Activated T-helper 2 cell treated with anti-CD3 and anti-CD28 coated beads, Interferon-gamma antibody, Interleukin-2, Interleukin-4, amounts not matched to agents 10 μg/mL and 5 μg/mL and 100 μg/mL, durations not matched to agents 14 hours and 24 hours and 36 hours (primary cell): ENCODE results near the gene MYOG. TPM values are rescaled to one million over a fixed set of nuclear protein-coding genes. Genes with fewer than 3 reads are reported as not detected.

Experiments used
- DNase-seq: peaks from one replicate; pipeline ENCODE4 v3.0.0; 2021; ENCODE audit warnings: low spot score
- H3K27ac Mint-ChIP-seq: one replicate; pipeline ENCODE4 v1.8.0; 2021; ENCODE audit warnings: mixed read lengths
- H3K27me3 Mint-ChIP-seq: one replicate; pipeline ENCODE4 v1.8.0; 2021; ENCODE audit warnings: low read depth, mixed read lengths
- H3K36me3 Mint-ChIP-seq: one replicate; pipeline ENCODE4 v1.8.0; 2021; ENCODE audit warnings: low read depth, mixed read lengths
- H3K4me1 Mint-ChIP-seq: one replicate; pipeline ENCODE4 v1.8.0; 2021; ENCODE audit warnings: low read depth, mixed read lengths
- H3K4me3 Mint-ChIP-seq: one replicate; pipeline ENCODE4 v1.8.0; 2021; ENCODE audit warnings: low read depth, mild to moderate bottlenecking, moderate library complexity, mixed read lengths
- H3K9me3 Mint-ChIP-seq: one replicate; pipeline ENCODE4 v1.8.0; 2021; ENCODE audit warnings: mixed read lengths
- intact Hi-C: fragments of 100-400 bp; cut with micrococcal nuclease; formaldehyde crosslinking; loops from one replicate; pipeline ENCODE4 v1.15.1; 2023
- total RNA-seq: library from RNA; stranded (reverse); gene quantifications from 2 replicates; pipeline ENCODE4 v1.2.3, GENCODE V29; 2022

MYOG gene
- total RNA-seq = not detected in 2 replicates

GRCh38 chr1:203085528-203086406 is at the start of gene MYOG:
TSS of gene MYOG (minus strand) at chr1:203086012. CDS start at chr1:203085961, 51 bp downstream.
- H3K9me3 Mint-ChIP-seq = no peaks in the 10 kb centered on the region
- peaks cover 4% of the 10 kb centered on the region for H3K27me3 Mint-ChIP-seq
- no peak within 1 kb of the TSS for H3K27ac Mint-ChIP-seq
- DNase-seq = no peak
- intact Hi-C loops = no loop called here
- H3K4me3 Mint-ChIP-seq = no peak within 1 kb of the TSS
- no peaks in the 10 kb centered on the region for H3K4me1 Mint-ChIP-seq
- H3K36me3 Mint-ChIP-seq = no peaks in the 10 kb centered on the region

- H3K27me3 Mint-ChIP-seq = peaks cover 14% of the 10 kb centered on the region
- no peak overlapping the region for H3K4me3 Mint-ChIP-seq
- no peak overlapping the region for H3K27ac Mint-ChIP-seq
- peaks cover 4% of the 10 kb centered on the region for H3K4me1 Mint-ChIP-seq
- no peaks in the 10 kb centered on the region for H3K9me3 Mint-ChIP-seq
- no peak for DNase-seq
- no peaks in the 10 kb centered on the region for H3K36me3 Mint-ChIP-seq
- intact Hi-C loops = no loop called here
Measured at GRCh38 chr1:203133970-203134725, 48.3 kb upstream of the MYOG start.

GRCh38 chr1:203131548-203132200 is 45.9 kb upstream of the MYOG start:
- Mint-ChIP-seq H3K36me3 (no peaks in the 10 kb centered on the region), H3K27me3 (peaks cover 25% of the 10 kb centered on the region), H3K9me3 (no peaks in the 10 kb centered on the region), H3K27ac (no peak overlapping the region), H3K4me3 (no peak overlapping the region), H3K4me1 (peaks cover 8% of the 10 kb centered on the region)
- DNase-seq = no peak
- intact Hi-C loops = no loop called here

GRCh38 chr1:203130358-203130985 is 44.7 kb upstream of the MYOG start:
- H3K4me1 Mint-ChIP-seq = peaks cover 4% of the 10 kb centered on the region
- peaks cover 30% of the 10 kb centered on the region for H3K27me3 Mint-ChIP-seq
- no peak for DNase-seq
- H3K27ac Mint-ChIP-seq = no peak overlapping the region
- intact Hi-C loops = no loop called here
- H3K9me3 Mint-ChIP-seq = no peaks in the 10 kb centered on the region
- H3K36me3 Mint-ChIP-seq = no peaks in the 10 kb centered on the region
- no peak overlapping the region for H3K4me3 Mint-ChIP-seq

- intact Hi-C loops = no loop called here
- peaks cover 32% of the 10 kb centered on the region for H3K27me3 Mint-ChIP-seq
- DNase-seq = no peak
- no peaks in the 10 kb centered on the region for H3K36me3 Mint-ChIP-seq
- peaks cover 4% of the 10 kb centered on the region for H3K4me1 Mint-ChIP-seq
- H3K27ac Mint-ChIP-seq = no peak overlapping the region
- no peak overlapping the region for H3K4me3 Mint-ChIP-seq
- H3K9me3 Mint-ChIP-seq = no peaks in the 10 kb centered on the region
Measured at GRCh38 chr1:203129501-203130231, 43.9 kb upstream of the MYOG start.

- Mint-ChIP-seq H3K9me3 (no peaks in the 10 kb centered on the region), H3K4me3 (no peak overlapping the region), H3K4me1 (peaks cover 4% of the 10 kb centered on the region), H3K27me3 (peaks cover 35% of the 10 kb centered on the region), H3K36me3 (no peaks in the 10 kb centered on the region), H3K27ac (no peak overlapping the region)
- intact Hi-C loops = no loop called here
- no peak for DNase-seq
Measured at GRCh38 chr1:203128716-203129500, 43.1 kb upstream of the MYOG start.

GRCh38 chr1:203128431-203128715 is 42.6 kb upstream of the MYOG start:
- Mint-ChIP-seq H3K4me1 (peaks cover 4% of the 10 kb centered on the region), H3K4me3 (no peak overlapping the region), H3K27ac (no peak overlapping the region), H3K27me3 (peaks cover 41% of the 10 kb centered on the region), H3K36me3 (no peaks in the 10 kb centered on the region), H3K9me3 (no peaks in the 10 kb centered on the region)
- intact Hi-C loops = no loop called here
- no peak for DNase-seq

- intact Hi-C loops = no loop called here
- peaks cover 41% of the 10 kb centered on the region for H3K27me3 Mint-ChIP-seq
- H3K4me1 Mint-ChIP-seq = peaks cover 4% of the 10 kb centered on the region
- H3K4me3 Mint-ChIP-seq = no peak within 1 kb of the TSS
- no peaks in the 10 kb centered on the region for H3K9me3 Mint-ChIP-seq
- no peak for DNase-seq
- no peaks in the 10 kb centered on the region for H3K36me3 Mint-ChIP-seq
- no peak within 1 kb of the TSS for H3K27ac Mint-ChIP-seq
Measured at GRCh38 chr1:203127666-203128430, 42.0 kb upstream of the MYOG start, which contains the start of gene ADORA1. TSS of gene ADORA1 (plus strand) at chr1:203127726. CDS start at chr1:203128842, 1,116 bp downstream.

GRCh38 chr1:203126866-203127665 is 41.3 kb upstream of the MYOG start:
- peaks cover 41% of the 10 kb centered on the region for H3K27me3 Mint-ChIP-seq
- no peak for DNase-seq
- H3K27ac Mint-ChIP-seq = no peak overlapping the region
- intact Hi-C loops = no loop called here
- no peaks in the 10 kb centered on the region for H3K36me3 Mint-ChIP-seq
- H3K9me3 Mint-ChIP-seq = no peaks in the 10 kb centered on the region
- H3K4me3 Mint-ChIP-seq = no peak overlapping the region
- H3K4me1 Mint-ChIP-seq = peaks cover 4% of the 10 kb centered on the region

GRCh38 chr1:203126151-203126865 is 40.5 kb upstream of the MYOG start:
- intact Hi-C loops = no loop called here
- Mint-ChIP-seq H3K36me3 (no peaks in the 10 kb centered on the region), H3K9me3 (no peaks in the 10 kb centered on the region), H3K4me3 (no peak overlapping the region), H3K4me1 (peaks cover 8% of the 10 kb centered on the region), H3K27me3 (peaks cover 46% of the 10 kb centered on the region), H3K27ac (no peak overlapping the region)
- no peak for DNase-seq
